GM11168 (cell line): ENCODE data around the gene ZNG1A.
"Not testable (repeated sequence)": the region's sequence is repeated elsewhere in the genome, so short reads cannot be mapped to it uniquely, and the experiment has no call there.

Source experiments
- in situ Hi-C: fragments of 300-500 bp; cut with MboI; formaldehyde crosslinking; loops from one replicate; pipeline ENCODE4 v1.12.0; 2022; ENCODE audit warnings: low sequenced_read_pairs; ENCODE audit not compliant: unreplicated experiment

ZNG1A gene

GRCh38 chr9:178970-179383, at the start of gene ZNG1A:
Gene ZNG1A, minus strand, starts transcription at chr9:179056. Its CDS starts 87 bp downstream, at chr9:178969.
- in situ Hi-C loops = not testable (repeated sequence)

GRCh38 chr9:227860-228259, 49.0 kb upstream of the ZNG1A start:
- in situ Hi-C loops = no loop called here

- in situ Hi-C loops = no loop called here
These were observed 46.0 kb upstream of the ZNG1A start for GRCh38 chr9:224582-225520.

- in situ Hi-C loops = no loop called here
These were observed 45.2 kb upstream of the ZNG1A start for GRCh38 chr9:224026-224425.

DNA sequence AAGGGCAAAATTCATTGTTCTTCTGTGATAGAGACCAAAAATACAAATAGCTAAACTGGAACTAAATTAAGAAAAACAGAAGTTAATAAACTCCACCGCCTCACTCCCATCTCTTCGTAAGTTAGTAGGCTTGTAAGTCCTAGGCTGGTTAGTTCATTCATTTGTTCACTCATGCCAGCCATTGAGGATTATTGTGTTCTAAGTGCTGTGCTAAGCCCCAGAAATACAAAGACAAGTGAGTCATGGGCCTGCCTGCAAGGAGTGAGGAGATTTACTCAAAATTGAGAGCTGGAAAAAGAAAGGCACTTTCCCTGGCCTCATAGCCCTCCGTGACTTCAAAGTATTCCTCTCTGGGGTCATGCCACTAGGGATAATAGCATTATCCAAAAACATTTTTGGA, 44.3 kb upstream of the ZNG1A start:
- in situ Hi-C loops = no loop called here

DNA sequence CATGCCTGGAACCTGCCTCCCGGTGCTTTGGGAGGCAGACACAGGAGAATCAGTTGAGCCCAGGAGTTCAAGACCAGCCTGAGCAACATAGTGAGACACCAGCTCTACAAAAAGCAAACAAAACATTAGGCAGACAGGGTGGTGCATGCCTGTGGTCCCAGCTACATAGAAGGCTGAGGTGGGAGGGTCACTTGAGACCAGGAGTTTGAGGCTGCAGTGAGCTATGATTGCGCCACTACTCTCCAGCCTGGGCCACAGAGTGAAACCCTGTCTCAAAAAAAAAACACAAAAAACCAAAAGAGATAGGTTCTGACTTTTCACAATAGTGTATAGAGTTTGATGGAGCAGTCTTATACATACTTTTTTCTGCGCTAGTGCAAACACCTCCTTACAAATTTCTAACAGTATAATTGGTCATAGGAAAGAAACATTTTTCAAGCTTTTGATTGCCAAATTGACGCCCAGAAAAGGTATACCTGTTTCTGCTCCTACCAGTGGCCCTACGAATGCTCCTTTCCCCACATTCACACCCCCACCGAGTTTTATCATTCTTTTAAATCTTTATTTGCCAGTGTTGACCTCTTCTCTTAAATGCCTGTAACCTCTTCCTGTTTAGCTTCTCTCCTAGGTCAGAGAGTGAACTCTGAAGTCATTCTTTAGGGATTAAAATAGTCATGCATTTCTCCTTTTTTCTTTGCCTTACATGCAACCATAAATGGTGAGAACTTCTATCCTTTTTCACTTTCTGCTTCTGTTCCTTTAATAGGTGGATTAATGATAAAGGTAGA, 43.3 kb upstream of the ZNG1A start:
- in situ Hi-C loops = no loop called here

GRCh38 chr9:219670-220365, 41.0 kb upstream of the ZNG1A start:
- in situ Hi-C loops = no loop called here

DNA sequence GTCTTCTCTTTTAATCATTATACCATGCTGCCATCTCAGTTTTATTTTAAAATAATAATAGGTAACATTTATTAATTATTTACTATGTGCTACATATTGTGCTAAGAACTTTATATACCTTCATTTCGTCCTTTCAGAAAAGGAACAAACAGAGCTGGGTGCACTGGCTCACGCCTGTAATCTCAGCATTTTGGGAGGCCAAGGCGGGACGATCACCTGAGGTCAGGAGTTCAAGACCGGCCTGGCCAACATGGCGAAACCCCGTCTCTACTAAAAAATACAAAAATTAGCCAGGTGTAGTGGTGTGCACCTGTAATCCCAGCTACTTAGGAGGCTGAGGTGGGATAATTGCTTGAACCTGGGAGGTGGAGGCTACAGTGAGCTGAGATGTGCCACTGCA, 40.2 kb upstream of the ZNG1A start:
- in situ Hi-C loops = not testable (repeated sequence)

- in situ Hi-C loops = no loop called here
These were observed 39.1 kb upstream of the ZNG1A start for GRCh38 chr9:217950-218349.

DNA sequence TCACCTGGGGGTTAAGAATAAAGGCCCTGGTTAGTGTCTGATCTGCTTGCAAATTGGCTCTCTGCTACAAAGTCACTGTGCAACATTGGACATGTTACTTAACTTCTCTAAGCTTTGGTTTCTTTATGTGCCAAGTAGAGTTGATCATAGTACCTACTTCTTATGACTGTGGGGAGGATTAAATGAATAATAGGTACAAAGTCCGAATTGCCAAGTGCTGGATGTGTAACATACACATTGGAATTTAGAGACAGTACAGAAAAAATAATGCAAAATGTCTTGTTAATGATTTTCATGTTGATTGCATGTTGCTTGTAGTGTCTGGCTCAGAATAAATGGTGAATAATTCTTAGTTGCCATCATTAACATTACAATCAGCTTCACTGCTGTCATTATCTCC, 38.0 kb upstream of the ZNG1A start:
- in situ Hi-C loops = no loop called here

GRCh38 chr9:215631-216155, 36.8 kb upstream of the ZNG1A start:
- in situ Hi-C loops = no loop called here

DNA sequence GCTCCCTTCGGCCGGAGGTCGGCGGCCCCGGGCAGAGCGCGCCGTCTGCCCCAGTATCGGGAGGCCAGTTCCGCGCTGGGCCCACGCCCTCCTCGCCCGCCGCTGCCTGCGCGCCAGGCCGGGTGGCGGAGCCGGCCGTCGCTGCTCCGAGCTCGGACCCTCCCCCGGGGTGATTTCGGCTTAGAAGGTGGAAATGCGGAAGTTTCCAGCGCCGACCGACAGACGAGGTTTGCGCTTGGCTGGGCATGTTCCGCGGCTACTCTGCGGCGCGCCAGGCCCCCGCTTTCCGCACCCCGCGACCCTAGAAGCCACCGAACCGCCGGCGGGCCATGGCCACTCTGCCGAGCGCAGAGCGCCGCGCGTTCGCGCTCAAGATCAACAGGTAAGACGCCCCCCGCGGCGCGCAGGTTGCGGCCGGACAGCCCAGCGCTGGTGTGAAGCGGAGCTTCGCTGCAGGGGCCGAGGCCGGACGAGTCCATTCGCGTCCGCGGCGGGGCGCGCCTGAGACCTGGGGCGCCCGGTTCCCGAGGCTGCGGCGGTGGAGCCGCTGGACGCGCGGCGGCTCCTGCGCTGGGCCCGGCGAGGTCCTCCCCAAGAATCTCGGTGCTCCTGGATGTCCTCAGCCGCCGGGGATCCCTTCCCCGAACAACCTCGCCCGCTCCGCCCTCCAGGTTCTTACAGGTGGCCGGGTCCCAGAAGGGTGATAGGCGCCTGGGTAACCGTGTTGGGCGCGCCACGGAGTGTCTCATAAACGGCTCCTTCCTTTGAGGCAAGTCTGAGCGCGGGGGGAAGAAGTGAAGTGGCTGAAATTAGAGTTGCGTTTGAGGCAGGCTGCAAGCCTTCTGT, 36.0 kb upstream of the ZNG1A start, which contains the start of gene DOCK8:
DOCK8 (plus strand) TSS at position 218 of the 846 bp plus-strand sequence; CDS start at position 330, 112 bp downstream.
- in situ Hi-C loops = no loop called here

DNA sequence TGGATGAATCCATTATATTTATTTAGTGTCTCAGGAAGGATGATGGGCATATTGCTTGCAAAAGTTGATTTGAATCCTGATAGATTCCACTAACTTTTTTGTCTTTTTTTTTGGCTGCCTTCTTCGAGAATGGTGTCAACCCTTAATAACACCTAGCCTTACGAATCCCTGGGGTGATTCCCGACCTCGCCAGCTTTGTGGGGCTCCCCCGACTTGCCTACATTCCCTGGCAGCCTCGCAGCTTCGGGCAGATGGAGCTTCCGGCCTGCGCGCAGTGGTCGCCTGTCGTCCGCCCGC, 35.4 kb upstream of the ZNG1A start:
- in situ Hi-C loops = no loop called here

DNA sequence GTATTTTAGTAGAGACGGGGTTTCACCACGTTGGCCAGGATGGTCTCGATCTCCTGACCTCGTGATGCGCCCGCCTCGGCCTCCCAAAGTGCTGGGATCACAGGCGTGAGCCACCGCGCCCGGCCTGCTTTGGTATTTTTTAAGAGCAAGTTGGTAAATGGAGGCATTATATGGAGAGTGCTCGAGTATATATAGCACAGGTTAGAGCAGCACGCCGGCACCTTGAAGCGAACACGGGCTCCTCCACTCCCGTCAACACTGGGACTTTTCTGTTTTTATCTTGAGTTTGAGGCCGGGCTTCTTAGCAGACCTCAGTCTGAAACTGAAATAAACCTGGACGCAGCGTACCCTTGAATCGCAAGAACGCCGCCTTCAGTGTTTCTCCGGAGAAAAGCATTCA, 35.0 kb upstream of the ZNG1A start:
- in situ Hi-C loops = not testable (repeated sequence)

DNA sequence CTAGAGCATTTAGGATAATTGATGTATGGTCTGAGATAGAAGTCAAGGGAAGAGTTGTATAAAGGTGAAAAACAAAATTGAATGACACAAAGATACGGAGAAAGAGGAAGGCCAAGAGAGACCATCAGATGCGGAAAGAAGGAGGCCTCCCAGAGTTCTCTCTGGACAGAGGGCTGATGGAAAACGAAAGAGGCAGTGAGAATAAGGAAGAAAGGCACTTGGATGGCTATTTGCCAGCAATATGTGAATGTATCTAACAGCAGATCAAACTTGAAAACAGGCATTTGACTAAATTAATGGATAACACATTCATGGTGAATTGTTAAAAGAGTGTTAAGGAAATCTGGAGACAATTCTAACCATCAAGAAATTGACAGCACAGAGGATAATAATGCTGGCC, 33.4 kb upstream of the ZNG1A start:
- in situ Hi-C loops = no loop called here

DNA sequence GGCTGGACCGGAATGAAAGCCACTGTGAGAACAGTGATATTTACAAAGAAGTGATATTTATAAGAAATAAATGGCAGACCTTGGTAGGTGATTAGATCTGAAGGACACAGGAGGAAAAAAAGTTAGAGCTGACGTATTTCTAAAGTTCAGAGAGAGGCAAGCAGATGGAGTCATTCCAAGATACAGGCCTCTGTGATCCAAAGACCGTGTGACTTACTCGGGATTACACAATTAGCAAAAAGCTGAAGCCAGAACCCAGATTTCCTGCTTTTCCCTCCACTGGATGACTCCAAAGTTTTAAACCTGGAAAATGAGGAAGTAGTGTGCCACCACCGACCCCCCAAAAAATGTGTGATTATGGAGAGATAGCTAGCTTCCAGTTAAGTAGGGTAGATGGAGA, 32.7 kb upstream of the ZNG1A start:
- in situ Hi-C loops = no loop called here

DNA sequence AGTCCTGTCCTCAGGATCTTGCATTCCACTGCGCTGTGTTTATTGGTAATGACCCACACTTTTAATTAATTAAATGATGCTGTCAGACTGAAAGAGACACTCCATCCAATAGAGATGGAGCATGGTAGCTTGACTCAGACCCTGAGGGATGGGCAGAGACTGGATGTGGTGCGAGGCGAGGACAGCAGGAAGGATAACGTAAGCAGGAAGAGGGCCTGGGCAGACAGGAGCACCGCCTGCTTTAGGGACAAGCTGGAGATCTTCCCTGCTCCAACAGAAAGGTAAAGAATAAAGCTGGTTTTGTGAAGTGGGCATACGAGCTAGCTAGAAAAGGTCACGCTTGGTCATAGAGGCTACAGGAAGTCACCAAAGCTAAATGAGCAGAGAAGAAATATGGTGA, 32.2 kb upstream of the ZNG1A start:
- in situ Hi-C loops = no loop called here

DNA sequence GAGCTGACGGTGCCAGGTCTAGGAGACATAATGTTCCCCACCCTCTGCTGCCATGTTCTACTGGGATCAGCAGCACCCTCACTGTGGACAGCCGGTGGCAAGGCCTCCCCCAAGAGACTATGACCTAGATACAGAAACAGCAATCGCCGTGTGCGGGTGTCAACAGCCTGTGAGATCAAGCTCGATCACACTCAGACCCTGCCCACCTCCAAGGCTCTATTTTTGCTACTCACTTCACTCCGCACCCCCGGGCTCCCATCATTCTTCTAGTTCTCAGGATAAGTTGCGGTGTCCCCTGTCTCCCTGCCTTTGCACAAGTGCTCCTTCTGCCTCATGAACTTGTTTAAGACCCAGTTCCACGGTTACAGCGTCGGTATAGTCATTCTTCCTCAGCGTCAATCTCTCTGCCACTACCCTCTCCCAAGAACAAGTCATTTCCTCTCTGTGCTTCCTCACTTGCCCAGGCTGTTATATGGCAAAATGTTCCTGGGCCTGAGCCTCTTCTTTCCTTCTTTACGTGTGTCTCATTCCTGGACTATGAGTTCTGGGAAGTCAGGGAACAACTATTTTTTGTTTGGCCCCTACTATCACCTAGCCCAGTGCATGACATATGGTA, 30.4 kb upstream of the ZNG1A start:
- in situ Hi-C loops = no loop called here

GRCh38 chr9:206481-206880, 27.6 kb upstream of the ZNG1A start:
- in situ Hi-C loops = no loop called here
